AG04450 (cell line): Measurements from ENCODE around the gene MUC20. TPM values are rescaled to one million over a fixed set of nuclear protein-coding genes. Genes with fewer than 3 reads are reported as not detected.
"Not testable (repeated sequence)": the region's sequence is repeated elsewhere in the genome, so short reads cannot be mapped to it uniquely, and the experiment has no call there.

ENCODE experiments used
- CTCF ChIA-PET: fragments of 300-600, 350-600 bp; formaldehyde crosslinking; extraction: SDS; loops from one replicate; lab custom pipeline; 2022; ENCODE audit warnings: antibody characterized with exemption, inconsistent platforms; lab: Charles Lee
- POLR2A ChIA-PET: fragments of 350-600 bp; formaldehyde crosslinking; extraction: SDS; loops from one replicate; lab custom pipeline; 2021; ENCODE audit warnings: antibody characterized with exemption, inconsistent platforms; lab: Yijun Ruan, JAX
- DNase-seq: peaks from one replicate; pipeline ENCODE4 v3.0.0-alpha.2; 2011; ENCODE audit warnings: low read depth, low spot score
- H3K27ac ChIP-seq: one replicate; pipeline ENCODE4 v1.5.1; 2012; ENCODE audit warnings: low read depth, low read length, control low read depth
- H3K27me3 ChIP-seq: one replicate; pipeline ENCODE4 v1.6.0; 2012; ENCODE audit warnings: low read length; ENCODE audit not compliant: control insufficient read depth, insufficient read depth
- H3K4me3 ChIP-seq: 2 replicates; pipeline ENCODE4 v1.5.1; 2011; ENCODE audit warnings: mild to moderate bottlenecking, low read depth, low read length, control low read depth
- H3K9me3 ChIP-seq: 2 replicates; pipeline ENCODE4 v1.5.1; 2012; ENCODE audit warnings: low read length; ENCODE audit not compliant: control insufficient read depth, insufficient read depth
- CTCF ChIP-seq: IDR thresholded peaks from 2 replicates; pipeline ENCODE4 v1.5.1; 2011; ENCODE audit warnings: low read depth, low read length, control low read depth, inconsistent platforms
- polyA plus RNA-seq: library from polyadenylated mRNA; depleted of rRNA; stranded (reverse); fragments of >200 nt; gene quantifications from 2 replicates; pipeline ENCODE4 v1.2.3, GENCODE V29; 2011

Gene MUC20
- polyA plus RNA-seq, 1 experiment = 0.19 TPM

GRCh38 chr3:195687209-195687760 lies 33.5 kb upstream of the MUC20 start:
- DNase-seq, H3K9me3 ChIP-seq, H3K27ac ChIP-seq, H3K27me3 ChIP-seq, H3K4me3 ChIP-seq, CTCF ChIA-PET: not testable (repeated sequence)
- POLR2A ChIA-PET = interaction anchor here (0.7 kb wide), 1 partner anchor 14 kb away, joined by 3 read pairs; no protein-coding TSS in a partner anchor

DNA sequence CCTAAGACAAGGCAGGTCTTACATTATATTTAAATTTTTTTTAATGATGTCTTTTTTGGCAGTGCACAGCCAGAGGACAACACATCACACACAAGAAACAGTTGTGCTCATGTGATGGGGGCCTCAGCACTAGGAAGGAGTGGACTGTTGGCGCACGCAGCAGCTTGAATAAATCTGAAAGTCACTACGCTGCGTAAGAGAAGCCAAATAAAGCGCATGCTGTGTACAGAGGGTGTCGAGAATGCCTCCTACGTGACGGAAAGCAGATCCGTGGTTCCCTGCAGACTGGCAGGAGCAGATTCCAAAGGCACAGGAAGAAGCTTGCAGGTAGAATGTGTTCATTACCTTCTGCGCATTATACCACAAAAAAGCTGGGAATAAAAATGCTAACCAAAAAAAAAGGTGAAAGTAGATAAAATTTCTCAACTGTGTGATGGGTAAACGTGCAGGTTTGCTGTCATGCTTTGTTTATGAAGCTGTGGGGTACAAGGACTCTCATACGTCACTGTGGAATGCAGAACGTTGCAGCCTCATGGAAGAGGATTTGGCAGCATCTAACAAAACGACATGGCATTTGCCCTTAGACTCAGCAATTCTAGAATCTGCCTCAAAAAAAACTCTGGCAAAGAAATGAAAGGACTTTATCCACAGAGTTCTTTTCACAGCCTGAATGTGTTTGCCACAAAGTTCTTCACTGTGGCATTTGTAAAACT lies 32.2 kb upstream of the MUC20 start:
- DNase-seq, H3K4me3 ChIP-seq, H3K9me3 ChIP-seq, POLR2A ChIA-PET, H3K27ac ChIP-seq, H3K27me3 ChIP-seq, CTCF ChIA-PET: not testable (repeated sequence)

- H3K27ac ChIP-seq, H3K4me3 ChIP-seq, H3K9me3 ChIP-seq, CTCF ChIA-PET, DNase-seq, H3K27me3 ChIP-seq, POLR2A ChIA-PET: not testable (repeated sequence)
Observed at GRCh38 chr3:195689184-195690070, 31.4 kb upstream of the MUC20 start.

DNA sequence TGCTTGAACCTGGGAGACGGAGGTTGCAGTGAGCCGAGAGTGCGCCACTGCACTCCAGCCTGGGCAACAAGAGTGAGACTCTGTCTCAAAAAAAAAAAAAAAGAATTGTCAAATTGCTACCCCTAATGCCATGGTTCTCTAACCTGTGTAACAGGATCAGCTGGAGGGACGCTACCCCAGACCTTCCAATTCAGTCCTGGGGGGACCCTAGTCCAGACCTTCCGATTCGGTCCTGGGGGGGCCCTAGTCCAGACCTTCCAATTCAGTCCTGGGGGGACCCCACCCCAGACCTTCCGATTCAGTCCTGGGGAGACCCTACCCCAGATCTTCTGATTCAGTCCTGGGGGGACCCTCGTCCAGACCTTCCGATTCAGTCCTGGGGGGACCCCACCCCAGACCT lies 29.8 kb upstream of the MUC20 start:
- TF ChIP-seq CTCF = no peak
- Histone ChIP-seq H3K4me3 (no peak overlapping the region), H3K27ac (peak overlapping the region; percentile 11), H3K27me3 (no peaks in the 10 kb centered on the region), H3K9me3 (0 out of 2 replicates have a peak, but pooled peaks cover 3% of the 10 kb centered on the region)
- CTCF ChIA-PET = no interaction called here
- POLR2A ChIA-PET = interaction anchor here (0.6 kb wide), 1 partner anchor 535 kb away, joined by 3 read pairs; no protein-coding TSS in a partner anchor
- DNase-seq = no peak

DNA sequence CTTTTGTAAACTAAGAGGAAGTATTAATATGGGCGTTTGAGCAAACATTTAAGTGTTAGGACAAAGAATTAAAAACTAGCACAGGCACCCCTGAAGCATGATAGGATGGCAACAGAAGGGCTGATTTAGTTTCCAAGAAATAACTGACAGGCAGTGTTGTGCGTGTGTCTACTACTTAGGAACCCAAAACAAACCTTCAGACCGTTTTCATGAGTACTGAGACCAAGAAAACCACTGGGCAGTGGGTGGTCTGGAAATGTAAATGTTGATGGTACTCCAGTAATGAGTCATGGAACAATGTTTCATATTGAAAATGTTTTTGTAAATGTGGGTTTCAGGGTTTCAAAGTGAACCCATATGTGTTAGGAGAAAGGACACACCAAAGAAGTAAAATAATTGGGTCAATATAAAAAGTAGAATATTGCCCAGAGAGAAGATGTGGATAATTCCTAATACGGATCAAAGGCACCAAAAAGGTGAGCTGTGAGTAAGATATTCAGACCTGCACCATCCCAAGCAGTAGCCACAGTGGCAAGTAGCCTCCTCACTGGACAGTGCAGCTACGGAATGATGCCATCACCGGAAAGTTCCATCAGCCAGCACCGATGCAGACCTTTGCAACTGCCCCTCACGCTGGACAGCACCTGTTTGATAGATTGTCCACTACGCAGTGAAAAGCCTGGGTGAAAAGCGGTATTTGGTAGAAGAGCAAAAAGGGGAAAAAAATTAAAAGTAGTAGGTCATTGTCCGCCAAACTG lies 29.0 kb upstream of the MUC20 start:
- H3K27me3 ChIP-seq, H3K4me3 ChIP-seq, H3K9me3 ChIP-seq, H3K27ac ChIP-seq, POLR2A ChIA-PET, CTCF ChIA-PET, DNase-seq: not testable (repeated sequence)

DNA sequence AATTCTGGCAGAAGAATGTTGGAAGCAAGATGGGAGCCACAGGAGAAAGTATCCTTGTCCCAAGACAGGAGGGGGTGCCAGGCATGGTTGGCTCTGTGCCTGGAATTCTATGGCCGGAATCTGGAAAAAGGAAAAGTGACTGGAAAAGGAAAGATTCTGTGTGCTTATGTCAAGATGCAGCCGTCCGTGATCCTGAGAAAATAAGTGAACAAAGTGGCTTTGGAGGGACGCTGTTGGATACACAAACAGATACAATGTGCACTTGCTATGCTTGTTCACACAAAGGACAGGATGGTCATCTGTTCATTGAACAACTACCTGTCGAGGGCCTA lies 28.5 kb upstream of the MUC20 start:
- DNase-seq = no peak
- no peaks in the 10 kb centered on the region for H3K27me3 ChIP-seq
- no peaks in the 10 kb centered on the region for H3K9me3 ChIP-seq
- no peak for TF ChIP-seq CTCF
- CTCF ChIA-PET = no interaction called here
- no peak overlapping the region for H3K4me3 ChIP-seq
- POLR2A ChIA-PET = no interaction called here
- H3K27ac ChIP-seq = no peak overlapping the region
